ENCODE results near the gene ZNF391. TPM values are rescaled to one million over a fixed set of nuclear protein-coding genes. Genes with fewer than 3 reads are reported as not detected.

Gene ZNF391
- total and polyA plus RNA-seq, 4 experiments from 2014 or later, result 1.8 to 3.7 (median 2.5) TPM

DNA sequence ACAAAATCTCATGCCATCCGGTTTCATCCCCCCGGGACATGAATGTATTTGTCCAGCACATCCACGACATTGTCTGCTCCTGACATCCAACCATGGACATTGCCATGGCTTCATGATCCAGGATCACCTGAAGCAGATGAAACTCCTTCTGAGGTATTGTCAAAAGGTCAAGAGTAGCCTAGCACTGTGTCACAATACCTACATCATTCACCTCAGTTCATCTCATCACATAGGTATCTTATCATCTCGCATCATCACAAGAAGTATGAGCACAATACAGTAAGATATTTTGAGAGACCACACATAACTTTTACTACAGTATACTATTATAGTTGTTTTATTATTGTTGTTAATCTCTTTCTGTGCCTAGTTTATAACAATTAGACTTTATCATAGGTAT lies 50.8 kb downstream of the ZNF391 start:
- Mint-ChIP-seq H3K9me3 (peaks cover 3 to 54% (median 31%) of the 10 kb centered on the region in 8 donors), H3K27ac (no peak overlapping the region), H3K4me1 (peaks cover 0 to 2% (median 0%) of the 10 kb centered on the region in 4 donors), H3K4me3 (no peak overlapping the region), H3K27me3 (peaks cover 0 to 4% of the 10 kb centered on the region in 2 donors), H3K36me3 (peaks cover 10 to 23% of the 10 kb centered on the region in 2 donors)
- Histone ChIP-seq H3K36me3 (ENCODE audit: insufficient read depth, low read length) (no peaks in the 10 kb centered on the region), H3K9me3 (ENCODE audit: control insufficient read depth in 1 of 2, low read length in 2 of 2) (peaks cover 0 to 4% of the 10 kb centered on the region in 2 donors), H3K27me3 (ENCODE audit: insufficient read depth, low read length) (no peaks in the 10 kb centered on the region), H3K4me1 (ENCODE audit: insufficient read depth, low read length) (no peaks in the 10 kb centered on the region), H3K27ac (ENCODE audit: low read depth, low read length) (no peak overlapping the region), H3K4me3 (ENCODE audit: low read length in 2 of 2) (no peak overlapping the region)
- intact Hi-C loops (cut with micrococcal nuclease), result no loop called here
- POLR2A ChIA-PET (ENCODE audit: partially characterized antibody), result no interaction called here
- CTCF ChIA-PET (ENCODE audit: partially characterized antibody), result no interaction called here
- no peak for DNase-seq

DNA sequence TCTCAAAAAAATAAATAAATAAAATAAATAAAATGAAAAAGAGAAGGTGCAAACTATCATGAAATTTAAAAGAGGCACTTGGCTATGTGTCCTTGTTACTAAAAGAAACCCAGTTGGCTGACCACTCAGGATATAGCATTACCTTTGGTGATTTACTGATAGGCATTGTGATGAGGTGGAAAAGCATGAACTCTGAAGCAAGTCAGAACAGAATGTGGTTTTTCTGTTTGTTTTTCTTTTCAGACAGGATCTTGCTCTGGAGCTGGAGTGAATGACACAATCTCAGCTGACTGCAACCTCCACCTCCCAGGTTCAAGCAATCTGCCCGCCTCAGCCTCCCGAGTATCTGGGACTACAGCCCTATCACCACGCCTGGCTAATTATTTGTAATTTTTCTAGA lies 52.4 kb downstream of the ZNF391 start:
- no peak overlapping the region for H3K4me3 Mint-ChIP-seq
- no peak overlapping the region for H3K4me3 ChIP-seq (ENCODE audit: low read length in 2 of 2)
- DNase-seq, result no peak
- peaks cover 0 to 2% (median 0%) of the 10 kb centered on the region in 4 donors for H3K4me1 Mint-ChIP-seq
- H3K36me3 ChIP-seq (ENCODE audit: insufficient read depth, low read length), result no peaks in the 10 kb centered on the region
- H3K27ac Mint-ChIP-seq, result no peak overlapping the region
- peaks cover 15 to 24% of the 10 kb centered on the region in 2 donors for H3K36me3 Mint-ChIP-seq
- no peaks in the 10 kb centered on the region for H3K4me1 ChIP-seq (ENCODE audit: insufficient read depth, low read length)
- ChIA-PET POLR2A (ENCODE audit: partially characterized antibody) (interaction anchor here (1.4 kb wide), 1 partner anchor 32 kb away, joined by 3 read pairs; the partner anchor contains the start of gene ZNF184), CTCF (ENCODE audit: partially characterized antibody) (no interaction called here)
- no peak overlapping the region for H3K27ac ChIP-seq (ENCODE audit: low read depth, low read length)
- H3K9me3 ChIP-seq (ENCODE audit: control insufficient read depth in 1 of 2, low read length in 2 of 2), result peaks cover 0 to 14% of the 10 kb centered on the region in 2 donors
- intact Hi-C loops (cut with micrococcal nuclease), result no loop called here
- no peaks in the 10 kb centered on the region for H3K27me3 ChIP-seq (ENCODE audit: insufficient read depth, low read length)
- H3K27me3 Mint-ChIP-seq, result no peaks in the 10 kb centered on the region
- H3K9me3 Mint-ChIP-seq, result peaks cover 4 to 47% (median 22%) of the 10 kb centered on the region in 8 donors

DNA sequence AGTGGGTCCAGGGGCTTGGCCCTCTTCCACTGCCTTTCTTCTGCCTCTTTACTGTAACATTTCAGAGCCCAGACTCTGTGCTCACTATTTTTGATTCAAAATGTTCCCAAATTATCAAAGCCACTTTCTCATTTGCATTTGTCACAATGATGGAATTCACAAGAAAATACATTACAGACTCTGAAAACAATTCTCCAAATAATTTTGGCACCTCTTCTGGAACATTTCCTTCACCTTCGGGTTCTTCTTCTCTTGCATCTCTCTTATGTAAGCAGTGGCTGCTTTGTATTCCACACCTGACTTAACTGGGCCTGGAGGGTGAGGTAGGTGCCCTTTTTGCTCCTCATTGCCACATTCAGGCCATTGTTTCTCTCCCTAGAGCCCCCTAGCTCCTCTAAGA lies 54.4 kb downstream of the ZNF391 start:
- no peaks in the 10 kb centered on the region for H3K27me3 Mint-ChIP-seq
- H3K9me3 Mint-ChIP-seq, result peaks cover 0 to 57% (median 30%) of the 10 kb centered on the region in 8 donors

DNA sequence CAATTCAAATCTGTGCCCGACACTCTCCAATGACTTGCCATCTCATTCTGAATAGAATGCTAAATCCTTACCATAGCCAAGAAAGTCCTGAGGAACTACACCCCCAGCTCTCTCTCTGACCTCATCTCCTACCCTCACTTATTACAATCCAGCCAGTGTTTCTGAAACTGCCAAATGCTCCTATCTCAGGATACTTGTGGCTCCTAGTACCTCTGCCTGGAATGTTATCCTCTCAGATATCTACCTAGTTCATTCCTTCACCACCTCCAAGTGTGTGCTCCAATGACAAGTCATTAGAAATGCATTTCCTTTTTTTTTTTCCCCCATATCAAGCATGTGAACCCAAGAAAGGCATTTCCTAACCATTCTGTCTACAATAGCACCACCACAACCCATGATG lies 59.9 kb downstream of the ZNF391 start:
- Histone ChIP-seq H3K36me3 (ENCODE audit: insufficient read depth, low read length) (peaks cover 14% of the 10 kb centered on the region), H3K27me3 (ENCODE audit: insufficient read depth, low read length) (no peaks in the 10 kb centered on the region), H3K9me3 (ENCODE audit: control insufficient read depth in 1 of 2, low read length in 2 of 2) (peaks cover 11 to 65% of the 10 kb centered on the region in 2 donors), H3K27ac (ENCODE audit: low read depth, low read length) (no peak overlapping the region), H3K4me3 (ENCODE audit: low read length in 2 of 2) (no peak overlapping the region), H3K4me1 (ENCODE audit: insufficient read depth, low read length) (no peaks in the 10 kb centered on the region)
- no peaks in the 10 kb centered on the region for H3K4me1 Mint-ChIP-seq
- ChIA-PET CTCF (ENCODE audit: partially characterized antibody) (no interaction called here), POLR2A (ENCODE audit: partially characterized antibody) (no interaction called here)
- intact Hi-C loops (cut with micrococcal nuclease), result no loop called here
- peaks cover 60 to 66% of the 10 kb centered on the region in 2 donors for H3K36me3 Mint-ChIP-seq
- H3K4me3 Mint-ChIP-seq, result no peak overlapping the region
- peak overlapping the region in 1 of 7 donors; percentile 50 for H3K27ac Mint-ChIP-seq
- no peak for DNase-seq
- no peaks in the 10 kb centered on the region for H3K27me3 Mint-ChIP-seq
- H3K9me3 Mint-ChIP-seq, result peaks cover 5 to 79% (median 68%) of the 10 kb centered on the region in 8 donors

More for the DNA sequence above, 54.4 kb downstream of the ZNF391 start:
- Mint-ChIP-seq H3K27ac (no peak overlapping the region), H3K4me1 (peaks cover 0 to 2% (median 0%) of the 10 kb centered on the region in 4 donors), H3K36me3 (peaks cover 26 to 28% of the 10 kb centered on the region in 2 donors), H3K4me3 (no peak overlapping the region)
- intact Hi-C loops (cut with micrococcal nuclease), result no loop called here
- no peak overlapping the region for H3K4me3 ChIP-seq (ENCODE audit: low read length in 2 of 2)
- H3K27me3 ChIP-seq (ENCODE audit: insufficient read depth, low read length), result no peaks in the 10 kb centered on the region
- no peaks in the 10 kb centered on the region for H3K36me3 ChIP-seq (ENCODE audit: insufficient read depth, low read length)
- H3K27ac ChIP-seq (ENCODE audit: low read depth, low read length), result no peak overlapping the region
- H3K9me3 ChIP-seq (ENCODE audit: control insufficient read depth in 1 of 2, low read length in 2 of 2), result peaks cover 0 to 14% of the 10 kb centered on the region in 2 donors
- H3K4me1 ChIP-seq (ENCODE audit: insufficient read depth, low read length), result no peaks in the 10 kb centered on the region
- CTCF ChIA-PET (ENCODE audit: partially characterized antibody), result no interaction called here
- no peak for DNase-seq
- POLR2A ChIA-PET (ENCODE audit: partially characterized antibody), result no interaction called here

DNA sequence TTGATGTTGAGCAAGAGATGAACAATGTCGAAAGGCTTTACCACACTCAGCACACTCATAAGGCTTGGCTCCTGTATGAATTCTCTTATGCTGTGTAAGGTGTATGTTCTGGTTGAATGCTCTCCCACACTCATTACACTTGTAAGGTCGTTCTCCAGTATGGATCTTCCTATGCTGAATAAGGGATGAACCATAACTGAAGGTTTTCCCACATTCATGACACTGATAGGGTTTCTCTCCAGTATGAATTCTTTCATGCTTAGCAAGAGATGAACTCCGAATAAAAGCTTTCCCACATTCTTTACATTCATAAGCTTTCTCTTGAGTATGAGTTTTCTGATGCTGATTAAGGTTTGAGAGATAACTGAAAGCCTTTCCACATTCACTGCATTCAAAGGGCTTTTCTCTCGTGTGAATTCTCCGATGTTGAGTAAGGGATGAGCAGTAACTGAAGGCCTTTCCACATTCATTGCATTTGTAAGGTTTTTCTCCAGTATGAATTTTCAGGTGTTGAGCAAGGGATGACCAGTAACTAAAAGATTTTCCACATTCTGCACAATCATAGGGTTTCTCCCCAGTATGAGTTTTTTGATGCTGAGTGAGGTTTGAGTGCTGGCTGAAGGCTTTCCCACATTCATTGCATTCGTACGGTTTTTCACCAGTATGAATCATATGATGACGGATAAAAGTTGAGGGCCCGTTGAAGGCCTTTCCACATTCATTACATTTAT lies 63.3 kb downstream of the ZNF391 start:
- H3K4me1 Mint-ChIP-seq, result no peaks in the 10 kb centered on the region
- H3K4me3 Mint-ChIP-seq, result no peak overlapping the region
- peaks cover 12 to 97% (median 91%) of the 10 kb centered on the region in 8 donors for H3K9me3 Mint-ChIP-seq
- no peaks in the 10 kb centered on the region for H3K27me3 ChIP-seq (ENCODE audit: insufficient read depth, low read length)
- no peak overlapping the region for H3K27ac ChIP-seq (ENCODE audit: low read depth, low read length)
- POLR2A ChIA-PET (ENCODE audit: partially characterized antibody), result no interaction called here
- H3K4me1 ChIP-seq (ENCODE audit: insufficient read depth, low read length), result no peaks in the 10 kb centered on the region
- intact Hi-C loops (cut with micrococcal nuclease), result no loop called here
- H3K4me3 ChIP-seq (ENCODE audit: low read length in 2 of 2), result no peak overlapping the region
- no peak for DNase-seq
- H3K27me3 Mint-ChIP-seq, result no peaks in the 10 kb centered on the region
- CTCF ChIA-PET (ENCODE audit: partially characterized antibody), result no interaction called here
- H3K36me3 Mint-ChIP-seq, result peaks cover 85 to 91% of the 10 kb centered on the region in 2 donors
- H3K36me3 ChIP-seq (ENCODE audit: insufficient read depth, low read length), result peaks cover 44% of the 10 kb centered on the region
- H3K9me3 ChIP-seq (ENCODE audit: control insufficient read depth in 1 of 2, low read length in 2 of 2), result peaks cover 11 to 72% of the 10 kb centered on the region in 2 donors
- H3K27ac Mint-ChIP-seq, result no peak overlapping the region

DNA sequence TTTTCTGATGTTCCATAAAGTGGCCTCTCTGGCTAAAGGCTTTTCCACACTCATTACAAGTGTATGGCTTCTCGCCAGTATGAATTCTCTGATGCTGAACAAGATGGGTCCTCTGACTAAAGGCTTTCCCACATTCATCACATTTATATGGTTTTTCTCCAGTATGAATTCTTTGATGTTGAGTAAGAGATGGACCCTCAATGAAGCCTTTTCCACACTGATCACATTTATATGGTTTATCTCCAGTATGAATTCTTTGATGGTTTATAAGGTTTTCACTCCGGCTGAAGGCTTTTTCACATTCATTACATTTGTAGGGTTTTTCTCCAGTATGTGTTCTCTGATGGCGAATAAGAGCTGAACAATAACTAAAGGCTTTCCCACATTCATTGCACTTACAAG lies 63.9 kb downstream of the ZNF391 start:
- no peaks in the 10 kb centered on the region for H3K27me3 Mint-ChIP-seq
- peak overlapping the region in 1 of 7 donors; percentile 46 for H3K27ac Mint-ChIP-seq
- peaks cover 12 to 97% (median 94%) of the 10 kb centered on the region in 8 donors for H3K9me3 Mint-ChIP-seq
- DNase-seq, result no peak
- Histone ChIP-seq H3K27me3 (ENCODE audit: insufficient read depth, low read length) (no peaks in the 10 kb centered on the region), H3K27ac (ENCODE audit: low read depth, low read length) (no peak overlapping the region), H3K4me1 (ENCODE audit: insufficient read depth, low read length) (no peaks in the 10 kb centered on the region), H3K9me3 (ENCODE audit: control insufficient read depth in 1 of 2, low read length in 2 of 2) (peaks cover 11 to 74% of the 10 kb centered on the region in 2 donors), H3K4me3 (ENCODE audit: low read length in 2 of 2) (no peak overlapping the region), H3K36me3 (ENCODE audit: insufficient read depth, low read length) (peaks cover 51% of the 10 kb centered on the region)
- intact Hi-C loops (cut with micrococcal nuclease), result no loop called here
- no peaks in the 10 kb centered on the region for H3K4me1 Mint-ChIP-seq
- H3K36me3 Mint-ChIP-seq, result peaks cover 87 to 93% of the 10 kb centered on the region in 2 donors
- no peak overlapping the region for H3K4me3 Mint-ChIP-seq
- ChIA-PET POLR2A (ENCODE audit: partially characterized antibody) (no interaction called here), CTCF (ENCODE audit: partially characterized antibody) (no interaction called here)
